GM19035 (cell line): Measurements from ENCODE around the gene ATP8A2.
"Not testable (repeated sequence)": the region's sequence is repeated elsewhere in the genome, so short reads cannot be mapped to it uniquely, and the experiment has no call there.

Source experiments
- ATAC-seq: cut with Tn5 transposase; IDR thresholded peaks from one replicate; pipeline ENCODE4 v1.9.1; 2021; ENCODE audit not compliant: unreplicated experiment

ATP8A2 gene

DNA sequence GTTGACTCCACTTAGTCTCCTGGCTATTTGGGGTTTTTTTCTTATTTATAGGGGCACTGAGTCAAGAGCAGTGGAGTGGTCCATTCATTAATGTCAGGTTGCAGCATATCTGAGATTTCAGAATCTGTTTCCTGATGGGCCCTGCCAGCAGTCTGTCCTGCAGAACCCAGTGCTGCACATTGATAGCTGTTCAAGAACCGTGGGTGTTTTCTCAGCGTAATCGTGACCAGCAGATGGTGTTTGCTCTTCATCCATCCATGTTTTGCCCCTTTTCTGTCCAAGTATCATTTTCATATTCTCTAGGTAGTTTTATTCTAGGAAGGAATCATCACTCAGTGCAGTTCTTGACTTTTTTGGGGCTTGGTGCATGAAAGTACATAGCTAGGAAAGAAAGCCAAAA lies 166.5 kb downstream of the ATP8A2 start:
- ATAC-seq, result no peak

DNA sequence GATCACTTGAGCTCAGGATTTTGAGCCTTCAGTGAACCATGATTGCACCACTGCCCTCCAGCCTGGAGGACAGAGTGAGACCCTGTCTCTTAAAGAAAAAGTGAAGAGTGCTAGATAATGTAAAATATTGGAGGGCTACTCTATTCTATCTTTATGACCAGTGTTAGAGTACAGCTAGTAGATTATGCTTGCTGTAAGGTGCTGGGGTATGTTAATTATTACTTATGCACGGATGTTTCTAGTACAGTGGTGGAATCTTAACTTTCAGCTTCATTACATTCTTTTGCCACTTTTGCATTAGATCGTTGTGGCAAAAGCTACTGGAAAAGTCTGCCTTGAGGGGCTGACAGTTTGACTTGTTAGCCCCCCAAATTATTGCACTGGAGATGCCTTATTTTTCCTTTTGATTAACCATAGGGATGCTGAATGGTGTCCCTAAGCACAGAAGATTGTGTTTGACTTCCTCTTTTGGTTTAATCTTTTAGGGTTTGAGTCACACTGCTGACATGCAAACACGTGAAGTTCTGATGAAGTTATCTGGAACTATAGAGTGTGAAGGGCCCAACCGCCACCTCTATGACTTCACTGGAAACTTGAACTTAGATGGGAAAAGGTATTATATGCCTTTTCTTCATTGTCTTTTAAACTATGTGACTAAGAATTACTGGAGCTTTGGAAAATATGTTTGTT lies 169.8 kb downstream of the ATP8A2 start:
- no peak for ATAC-seq

DNA sequence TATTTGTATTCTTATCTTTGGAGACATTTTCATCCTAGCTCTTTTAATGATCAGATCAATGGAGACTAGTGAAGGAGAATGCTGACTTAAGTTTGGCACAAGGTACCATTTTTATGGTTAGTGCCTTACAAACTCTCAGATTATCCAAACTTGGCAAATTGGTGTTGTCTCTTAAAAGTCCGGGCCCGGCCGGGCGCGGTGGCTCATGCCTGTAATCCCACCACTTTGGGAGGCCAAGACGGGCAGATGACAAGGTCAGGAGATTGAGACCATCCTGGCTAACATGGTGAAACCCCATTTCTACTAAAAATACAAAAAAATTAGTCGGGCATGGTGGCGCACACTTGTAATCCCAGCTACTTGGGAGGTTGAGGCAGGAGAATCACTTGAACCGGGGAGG lies 177.2 kb downstream of the ATP8A2 start:
- not testable (repeated sequence) for ATAC-seq

DNA sequence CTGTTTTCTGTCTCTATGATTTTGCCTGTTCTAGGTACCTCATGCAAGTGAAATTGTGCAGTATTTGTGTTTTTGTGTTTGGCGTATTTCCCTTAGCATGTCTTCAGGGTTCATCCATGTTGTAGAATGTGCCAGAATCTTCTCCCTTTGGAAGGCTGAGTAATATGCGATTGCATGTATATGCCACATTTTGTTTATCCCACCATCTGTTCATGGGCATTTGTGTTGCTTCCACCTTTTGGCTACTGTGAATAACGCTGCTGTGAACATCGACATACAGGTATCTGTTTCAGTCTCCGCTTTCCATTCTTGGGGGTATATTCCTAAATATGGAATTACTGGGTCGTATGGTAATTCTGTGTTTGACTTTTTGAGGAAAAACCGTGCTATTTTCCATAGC lies 190.0 kb downstream of the ATP8A2 start:
- no peak for ATAC-seq

DNA sequence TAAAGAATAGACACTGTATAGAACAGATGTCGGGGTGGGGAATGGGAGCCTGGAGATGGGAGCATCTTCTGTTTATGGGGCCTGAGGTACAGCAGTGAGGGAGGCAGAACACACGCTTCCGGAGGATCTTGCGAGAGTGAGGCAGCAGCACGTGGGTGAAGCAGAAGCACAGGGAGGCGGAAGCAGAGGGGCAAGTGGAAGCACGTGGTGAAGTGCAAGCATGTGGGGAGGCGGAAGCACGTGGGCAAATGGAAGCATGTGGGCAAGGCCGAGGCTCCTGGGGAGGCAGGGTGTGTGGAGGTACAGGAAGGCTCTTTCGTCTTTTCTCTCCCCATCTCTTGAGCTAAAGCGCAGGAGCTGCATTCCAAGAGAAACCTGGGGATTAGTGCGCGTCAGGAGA lies 198.4 kb downstream of the ATP8A2 start:
- ATAC-seq, result no peak

DNA sequence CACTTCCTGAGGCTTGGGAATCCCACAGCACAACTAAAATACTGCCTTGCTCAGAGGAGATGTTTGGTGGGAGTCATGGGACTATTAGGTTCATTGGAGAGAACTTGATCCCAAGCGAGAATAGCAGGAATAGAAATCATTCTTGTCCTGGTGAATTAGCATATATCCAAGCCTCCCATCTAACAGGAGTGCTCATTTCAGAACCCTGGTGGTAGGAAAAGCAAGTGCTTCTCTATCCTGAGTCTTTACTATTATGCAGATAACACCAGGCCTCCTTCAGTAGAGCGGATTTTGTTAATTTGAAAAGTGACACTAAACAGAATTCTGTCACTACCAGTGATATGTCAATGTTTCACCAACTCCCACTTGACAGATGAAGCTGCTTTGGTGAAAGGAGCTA lies 199.5 kb downstream of the ATP8A2 start:
- no peak for ATAC-seq

DNA sequence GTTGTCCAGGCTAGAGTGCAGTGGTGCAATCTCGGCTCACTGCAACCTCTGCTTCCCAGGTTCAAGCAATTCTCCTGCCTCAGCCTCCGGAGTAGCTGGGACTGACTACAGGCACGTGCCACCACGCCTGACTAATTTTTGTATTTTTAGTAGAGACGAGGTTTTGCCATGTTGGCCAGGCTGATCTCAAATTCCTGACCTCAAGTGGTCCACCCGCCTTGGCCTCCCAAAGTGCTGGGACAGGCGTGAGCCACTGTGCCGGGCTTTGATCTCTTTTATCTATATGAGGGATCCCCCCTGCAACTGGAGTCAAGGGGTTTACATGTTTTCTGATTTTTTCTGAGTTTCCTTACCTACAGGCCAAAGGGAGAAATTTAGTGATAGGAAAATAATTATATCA lies 200.4 kb downstream of the ATP8A2 start:
- not testable (repeated sequence) for ATAC-seq

DNA sequence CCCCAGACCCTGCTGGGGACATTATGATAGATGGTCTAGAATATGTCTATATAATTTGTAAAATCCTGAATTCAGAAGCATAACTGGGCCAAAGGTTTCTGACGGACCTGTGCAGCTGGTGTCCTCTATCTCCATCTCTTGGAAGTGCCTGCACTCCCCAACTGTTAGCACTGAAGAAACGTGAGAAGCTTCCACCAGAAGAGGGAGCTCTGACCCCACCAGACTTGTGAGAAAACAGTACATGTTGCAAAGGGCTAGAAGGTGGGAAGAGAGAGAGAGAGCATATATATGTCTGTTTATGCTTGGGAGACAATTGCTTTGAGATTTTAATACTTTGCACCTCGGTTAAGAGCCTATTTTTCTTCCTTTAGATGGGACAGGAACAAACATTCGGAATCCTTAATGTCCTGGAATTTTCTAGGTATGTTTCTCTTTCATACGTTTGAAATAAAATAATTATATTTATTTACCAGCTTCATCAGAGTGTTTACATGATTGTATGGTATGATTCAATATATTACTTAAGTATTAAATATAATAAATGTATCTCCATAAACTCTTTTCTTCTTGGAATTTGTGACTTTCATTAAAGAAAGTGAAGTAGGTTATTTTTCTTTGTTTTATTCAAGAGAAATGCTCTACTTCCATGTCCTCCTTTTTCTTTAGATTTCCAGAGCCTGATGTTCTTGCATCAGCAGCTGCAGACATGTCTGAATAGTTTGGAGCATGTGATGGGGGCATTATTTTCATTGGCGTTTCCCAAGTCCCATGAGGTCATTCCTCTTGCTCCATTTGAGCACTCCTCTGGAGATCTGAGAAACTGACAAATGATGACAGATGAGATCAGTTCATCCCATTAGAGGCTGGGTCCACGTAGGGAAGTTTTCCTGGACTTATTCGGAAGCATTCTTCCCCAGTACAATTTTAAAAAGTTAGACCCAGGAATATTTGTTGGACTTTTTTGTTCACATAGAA lies 202.9 kb downstream of the ATP8A2 start:
- no peak for ATAC-seq

DNA sequence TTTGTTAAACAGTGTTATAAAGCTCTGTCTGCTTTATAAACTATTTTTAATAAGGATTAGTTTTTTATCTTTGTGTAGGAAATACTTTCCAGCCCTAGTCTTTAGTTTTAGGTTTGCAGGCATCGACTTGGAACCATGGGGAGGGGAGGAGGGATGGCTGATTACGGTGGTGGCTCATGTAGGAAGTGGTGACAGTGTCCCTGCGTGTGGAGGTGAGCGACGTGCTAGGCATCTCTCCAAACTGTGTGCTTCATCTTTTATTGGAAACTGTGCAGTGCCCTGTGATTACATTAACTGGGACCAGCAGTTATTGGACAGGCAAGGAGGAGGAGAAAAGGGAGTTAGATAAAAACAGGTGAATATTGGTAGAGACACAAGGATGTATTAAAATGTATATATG lies 203.8 kb downstream of the ATP8A2 start:
- ATAC-seq, result no peak

DNA sequence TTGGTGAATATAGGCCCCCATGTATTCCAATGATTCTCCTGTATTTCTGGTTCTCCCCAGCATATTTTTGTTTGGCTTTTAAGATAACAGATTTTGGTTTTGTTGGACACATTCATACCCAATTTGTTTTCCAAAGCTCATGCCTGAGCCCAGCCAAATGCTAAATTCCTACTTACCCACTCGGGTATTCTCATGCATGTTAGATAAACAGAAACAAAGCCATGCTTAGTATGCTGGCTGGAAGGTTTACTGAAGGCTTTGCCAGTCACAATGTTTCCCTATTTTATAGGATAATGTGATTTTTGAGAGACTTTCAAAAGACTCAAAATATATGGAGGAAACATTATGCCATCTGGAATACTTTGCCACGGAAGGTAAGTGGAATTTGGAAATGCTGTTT lies 206.8 kb downstream of the ATP8A2 start:
- ATAC-seq, result no peak

DNA sequence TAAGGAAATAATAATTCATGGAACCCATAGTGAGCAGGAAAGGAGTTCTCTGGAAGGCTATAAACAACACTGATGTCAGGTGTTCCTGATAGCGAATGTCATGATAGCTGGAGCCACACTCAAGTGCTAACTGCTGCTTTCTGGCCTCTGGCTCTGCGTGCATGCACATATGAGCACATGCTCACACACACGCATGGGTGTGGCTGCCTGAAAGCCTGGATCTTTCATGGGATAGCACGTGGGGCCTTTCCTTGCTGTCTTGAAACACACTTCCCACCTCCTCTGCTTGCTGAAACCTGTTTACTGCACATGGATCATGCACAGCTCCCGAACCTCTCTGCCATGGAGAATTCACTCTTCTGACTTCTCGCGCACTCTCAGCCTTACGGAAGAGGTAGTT lies 207.4 kb downstream of the ATP8A2 start:
- no peak for ATAC-seq

DNA sequence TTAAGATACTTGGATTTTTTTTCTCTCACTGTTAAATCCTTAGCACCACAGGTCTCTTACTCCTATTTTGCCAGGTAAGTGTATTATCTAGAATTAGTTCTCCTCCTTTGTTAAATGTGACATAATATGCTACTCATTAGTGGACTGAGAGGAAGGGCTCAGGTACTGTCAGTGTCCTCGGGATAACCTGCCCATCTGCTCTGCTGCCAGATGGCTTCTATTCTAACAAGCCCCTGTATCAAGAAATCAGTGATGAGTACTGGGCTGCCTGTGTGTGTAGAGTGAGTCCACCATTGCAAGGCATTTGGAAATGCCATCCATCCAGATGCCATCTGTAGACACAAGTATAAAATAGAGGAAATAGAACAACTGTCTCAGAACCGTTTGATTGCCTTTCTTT lies 209.6 kb downstream of the ATP8A2 start:
- ATAC-seq, result no peak

DNA sequence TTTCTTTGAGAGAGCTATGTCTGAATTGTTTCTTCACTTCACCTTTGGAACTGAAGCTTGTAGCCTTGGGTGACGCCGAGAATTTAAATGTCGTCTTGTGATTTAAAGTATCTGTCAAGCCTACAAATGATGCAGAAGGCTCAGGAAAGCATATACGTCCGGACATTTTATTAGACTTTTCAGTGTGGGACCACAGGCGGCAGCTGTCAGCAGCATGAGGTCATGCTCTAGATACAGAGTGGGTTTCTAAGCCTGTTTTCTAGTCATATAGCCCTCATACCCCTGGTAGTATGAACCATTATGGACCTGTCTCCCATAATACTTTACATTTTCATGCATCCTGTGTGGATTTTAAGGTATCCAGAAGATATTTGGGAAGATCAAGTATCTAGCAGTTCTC lies 212.3 kb downstream of the ATP8A2 start:
- no peak for ATAC-seq

DNA sequence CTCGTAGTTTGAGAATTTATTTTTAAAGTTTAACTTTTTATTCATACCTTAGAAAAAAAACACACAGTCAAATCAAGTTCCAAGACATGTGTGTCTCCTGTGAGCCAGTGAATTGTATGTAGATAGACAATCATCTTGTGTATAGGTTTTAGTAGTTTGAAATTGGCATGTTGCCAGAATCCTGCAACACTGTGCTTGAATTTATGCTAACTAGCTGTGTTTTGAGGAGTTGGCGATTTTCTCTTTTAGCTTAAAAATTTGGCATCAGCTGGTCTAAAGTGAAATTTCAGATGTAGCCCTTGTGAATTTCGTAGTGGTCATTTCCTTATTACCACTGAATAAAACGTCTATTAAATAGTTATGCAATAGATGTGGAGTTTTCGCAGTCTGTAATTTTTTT lies 213.2 kb downstream of the ATP8A2 start:
- ATAC-seq, result no peak

DNA sequence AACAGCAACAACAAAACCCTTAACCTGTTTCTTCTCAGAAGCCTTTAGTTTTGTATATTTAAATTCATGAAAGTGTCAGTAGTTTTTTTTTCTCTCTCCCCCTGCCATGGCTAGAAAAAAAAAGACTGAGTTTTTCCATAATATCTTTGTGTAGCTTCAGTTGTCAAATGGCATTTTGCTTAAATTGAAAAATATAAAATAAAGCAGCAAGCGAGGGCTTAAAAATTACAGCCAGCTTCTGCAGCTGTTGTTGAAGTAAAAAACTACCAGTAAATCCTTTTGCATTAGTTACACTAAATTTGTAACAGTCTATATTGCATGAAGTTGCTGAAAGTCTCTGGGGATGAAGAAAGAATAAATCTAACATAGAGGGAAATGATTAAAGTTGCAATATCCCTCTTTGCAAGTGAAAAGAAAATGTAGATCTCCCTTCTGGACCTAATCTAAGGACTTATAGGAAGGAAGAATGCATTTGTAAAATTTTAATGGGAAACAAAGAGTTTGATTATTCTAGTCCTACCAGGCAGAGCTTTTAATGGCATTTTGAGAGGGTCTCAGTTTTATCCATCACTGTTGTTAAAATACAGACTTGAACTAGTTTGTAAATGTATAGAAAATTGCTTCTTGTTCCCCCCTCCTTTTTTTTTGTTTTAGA lies 215.7 kb downstream of the ATP8A2 start:
- no peak for ATAC-seq

DNA sequence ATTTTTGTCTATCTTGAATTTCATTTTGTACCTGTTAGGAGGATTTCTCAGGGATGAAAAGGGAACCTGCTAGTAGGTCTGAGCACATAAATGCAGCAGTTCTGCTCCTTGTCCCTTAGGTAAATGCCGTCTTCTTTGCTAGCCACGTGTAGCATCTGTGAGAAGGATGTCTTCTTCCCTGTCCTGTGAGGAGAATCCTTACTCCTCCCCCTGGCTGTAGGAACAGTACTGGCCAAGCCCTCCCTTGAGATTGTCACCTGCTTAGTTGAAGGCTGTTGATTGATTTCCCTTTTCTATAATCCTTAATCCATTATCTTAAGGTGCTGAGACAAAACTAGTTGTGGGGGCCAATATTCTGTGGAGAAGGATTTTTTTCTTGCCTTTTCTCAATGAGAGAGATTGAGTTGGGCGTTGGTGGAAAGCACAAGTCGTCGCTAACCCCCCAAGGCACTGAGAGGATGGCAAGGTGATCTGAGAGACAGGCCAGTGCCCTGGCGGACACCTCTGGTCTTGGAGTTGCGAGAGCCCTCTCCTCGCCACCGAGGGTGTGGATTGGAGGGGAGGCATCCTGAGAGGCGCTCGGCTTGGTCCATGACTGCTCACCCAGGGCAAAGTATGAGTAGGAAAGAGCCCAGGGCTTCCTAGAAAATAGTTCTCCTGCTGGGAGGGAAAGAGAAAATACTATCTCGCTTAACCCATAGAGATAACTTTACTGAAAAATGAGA lies 216.7 kb downstream of the ATP8A2 start:
- no peak for ATAC-seq

DNA sequence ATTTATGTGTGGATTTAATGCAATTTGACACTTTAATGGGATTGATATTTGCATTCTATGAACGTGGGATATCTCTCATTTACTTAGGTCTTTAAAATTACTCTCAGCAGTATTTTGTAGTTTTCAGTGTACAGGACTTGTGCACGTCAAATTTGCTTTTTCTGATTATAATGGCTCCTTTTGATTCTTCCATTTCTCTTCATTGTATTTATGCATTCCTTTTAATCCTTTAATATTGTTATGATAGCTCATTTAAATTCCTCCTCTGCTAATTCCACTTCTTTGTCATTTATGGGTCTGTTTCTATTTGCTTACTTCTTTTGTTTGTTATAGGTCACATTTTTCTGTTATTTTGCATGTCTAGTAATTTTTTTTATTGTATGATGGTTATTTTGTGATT lies 226.6 kb downstream of the ATP8A2 start:
- ATAC-seq, result no peak

DNA sequence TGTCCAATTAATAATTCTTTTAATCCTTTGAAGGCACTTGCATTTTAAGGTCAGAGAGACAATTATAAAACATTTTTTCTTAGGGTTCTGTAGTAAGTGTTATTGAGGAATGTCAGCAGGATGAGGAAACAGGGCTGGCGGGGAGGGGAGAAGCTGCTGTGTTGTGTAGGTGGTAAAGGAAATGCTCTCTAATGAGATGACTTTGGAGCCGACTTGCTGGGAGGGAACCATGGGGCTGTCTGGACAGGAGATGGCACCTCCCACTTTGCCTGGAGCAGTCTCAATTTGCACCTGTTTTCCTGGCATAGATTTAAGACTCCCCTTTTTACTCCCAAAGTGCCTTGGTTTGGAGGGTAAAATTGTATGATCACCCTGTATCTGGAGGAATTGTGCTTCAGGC lies 230.4 kb downstream of the ATP8A2 start:
- ATAC-seq, result no peak

DNA sequence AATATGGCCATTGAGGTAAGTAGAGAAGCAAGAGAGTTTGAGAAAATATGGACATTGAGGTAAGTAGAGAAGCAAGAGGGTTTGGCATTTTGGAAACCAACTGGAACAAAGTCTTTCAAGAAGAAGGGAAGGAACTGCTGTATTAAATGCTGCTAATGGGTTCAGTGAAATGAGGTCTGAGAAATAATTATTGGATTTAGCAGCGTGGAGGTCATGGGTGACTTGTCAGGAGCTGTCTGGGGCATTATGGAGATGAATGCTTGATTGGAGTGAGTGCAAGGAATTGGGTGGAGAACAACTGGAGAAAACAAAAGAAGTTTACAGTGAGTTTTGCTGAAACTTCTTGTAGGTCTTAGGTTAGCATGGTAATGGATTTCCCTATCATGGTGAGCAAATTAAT lies 232.3 kb downstream of the ATP8A2 start:
- ATAC-seq, result no peak

DNA sequence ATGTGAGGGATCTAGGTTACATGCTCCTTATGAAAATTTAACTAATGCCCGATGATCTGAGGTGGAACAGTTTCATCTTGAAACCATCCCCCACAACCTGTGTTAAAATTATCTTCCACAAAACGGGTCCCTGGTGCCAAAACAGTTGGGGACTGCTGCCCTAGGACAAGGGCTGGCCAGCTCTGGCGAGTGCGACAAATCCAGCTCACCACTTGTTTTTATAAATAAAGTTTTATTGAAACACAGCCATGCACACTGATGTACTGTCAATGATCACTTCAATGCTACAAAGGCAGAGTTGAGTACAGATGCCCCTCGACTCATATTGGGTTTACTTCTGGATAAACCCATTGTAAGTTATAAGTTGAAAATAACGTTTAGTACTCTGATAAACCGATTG lies 235.3 kb downstream of the ATP8A2 start:
- ATAC-seq, result no peak

DNA sequence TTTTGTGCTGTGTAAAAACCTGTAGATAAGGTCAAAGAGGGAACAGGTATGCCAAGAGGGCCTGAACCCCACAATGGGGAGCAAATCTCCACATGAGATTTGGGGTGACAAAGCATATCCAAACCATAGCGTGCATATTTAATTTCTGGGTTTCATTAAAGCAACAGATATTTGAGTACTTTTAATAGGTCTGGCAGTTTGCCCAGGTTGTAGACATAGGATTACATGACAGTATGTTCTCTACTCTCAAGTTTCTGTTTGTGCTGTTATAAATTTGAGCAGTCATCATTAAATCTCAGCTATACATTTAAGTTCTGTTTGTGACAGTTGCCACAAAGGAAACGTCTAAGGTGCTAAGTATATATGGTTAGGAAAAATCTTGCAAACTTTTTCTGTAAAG lies 236.4 kb downstream of the ATP8A2 start:
- ATAC-seq, result no peak
